NCI-H510A (cell line): ENCODE data around the gene EIF4G3.
"Not testable (repeated sequence)": the region's sequence is repeated elsewhere in the genome, so short reads cannot be mapped to it uniquely, and the experiment has no call there.

Experiments
- DNase-seq: peaks from one replicate; lab custom pipeline; 2025; lab: John Stamatoyannopoulos, UW

The EIF4G3 gene

GRCh38 chr1:21149855-21150432 lies 26.8 kb downstream of the EIF4G3 start:
- no peak for DNase-seq

- no peak for DNase-seq
Measured at GRCh38 chr1:21149430-21149854, 27.3 kb downstream of the EIF4G3 start.

- no peak for DNase-seq
Measured at GRCh38 chr1:21143752-21144151, 32.9 kb downstream of the EIF4G3 start.

GRCh38 chr1:21143138-21143537 lies 33.6 kb downstream of the EIF4G3 start:
- no peak for DNase-seq

GRCh38 chr1:21141030-21141429 lies 35.7 kb downstream of the EIF4G3 start:
- DNase-seq, result no peak

- no peak for DNase-seq
Measured at GRCh38 chr1:21139601-21140000, 37.1 kb downstream of the EIF4G3 start.

GRCh38 chr1:21136344-21136743 lies 40.4 kb downstream of the EIF4G3 start:
- DNase-seq, result not testable (repeated sequence)

- no peak for DNase-seq
Measured at GRCh38 chr1:21131200-21131599, 45.5 kb downstream of the EIF4G3 start.

- DNase-seq, result no peak
Measured at GRCh38 chr1:21129407-21129806, 47.3 kb downstream of the EIF4G3 start.

- no peak for DNase-seq
Measured at GRCh38 chr1:21126324-21126723, 50.4 kb downstream of the EIF4G3 start.

GRCh38 chr1:21124846-21125245 lies 51.9 kb downstream of the EIF4G3 start:
- DNase-seq, result no peak

GRCh38 chr1:21123287-21123948 lies 53.3 kb downstream of the EIF4G3 start:
- DNase-seq, result no peak

GRCh38 chr1:21121764-21122471 lies 54.8 kb downstream of the EIF4G3 start:
- no peak for DNase-seq

- no peak for DNase-seq
Measured at GRCh38 chr1:21118167-21118566, 58.5 kb downstream of the EIF4G3 start.

GRCh38 chr1:21117597-21118001 lies 59.1 kb downstream of the EIF4G3 start:
- no peak for DNase-seq

GRCh38 chr1:21117159-21117558 lies 59.5 kb downstream of the EIF4G3 start:
- DNase-seq, result no peak

GRCh38 chr1:21115098-21115760 lies 61.5 kb downstream of the EIF4G3 start:
- no peak for DNase-seq

- DNase-seq, result no peak
Measured at GRCh38 chr1:21114431-21114830, 62.3 kb downstream of the EIF4G3 start.

- DNase-seq, result no peak
Measured at GRCh38 chr1:21110163-21110562, 66.5 kb downstream of the EIF4G3 start.

- DNase-seq, result no peak
Measured at GRCh38 chr1:21106709-21107108, 70.0 kb downstream of the EIF4G3 start.

- DNase-seq, result no peak
Measured at GRCh38 chr1:21106238-21106637, 70.5 kb downstream of the EIF4G3 start.

GRCh38 chr1:21105807-21106206 lies 70.9 kb downstream of the EIF4G3 start:
- DNase-seq, result no peak

GRCh38 chr1:21104683-21105082 lies 72.0 kb downstream of the EIF4G3 start:
- no peak for DNase-seq
